NCI-H446 (cell line): ENCODE data around the gene USP8.
A peak's percentile ranks its signal among the peaks of the same experiment; 100 is the strongest.
"Not testable (repeated sequence)": the region's sequence is repeated elsewhere in the genome, so short reads cannot be mapped to it uniquely, and the experiment has no call there.

Source experiments
- DNase-seq, 2 experiments: peaks; one replicate each; lab custom pipeline; 2025; lab: John Stamatoyannopoulos, UW

USP8 gene

GRCh38 chr15:50440932-50441331, 16.7 kb downstream of the USP8 start:
- DNase-seq, result no peak

- no peak for DNase-seq
Observed at GRCh38 chr15:50452927-50453326, 28.7 kb downstream of the USP8 start.

- no peak for DNase-seq
Observed at GRCh38 chr15:50458348-50459112, 34.3 kb downstream of the USP8 start.

- peak in 1 of 2 experiments; percentile 45 for DNase-seq
Observed at GRCh38 chr15:50463423-50464358, 39.5 kb downstream of the USP8 start.

- DNase-seq, result no peak
Observed at GRCh38 chr15:50471072-50471471, 46.9 kb downstream of the USP8 start.

- DNase-seq, result no peak
Observed at GRCh38 chr15:50476143-50476542, 51.9 kb downstream of the USP8 start.

- DNase-seq, result no peak
Observed at GRCh38 chr15:50484781-50485180, 60.6 kb downstream of the USP8 start.

GRCh38 chr15:50485389-50485788, 61.2 kb downstream of the USP8 start:
- DNase-seq, result no peak

- DNase-seq, result no peak
Observed at GRCh38 chr15:50487287-50487686, 63.1 kb downstream of the USP8 start.

GRCh38 chr15:50493625-50494024, 69.4 kb downstream of the USP8 start:
- DNase-seq, result no peak

GRCh38 chr15:50494547-50494946, 70.3 kb downstream of the USP8 start:
- not testable (repeated sequence) for DNase-seq

GRCh38 chr15:50496692-50497091, 72.5 kb downstream of the USP8 start:
- no peak for DNase-seq

GRCh38 chr15:50500352-50500751, 76.1 kb downstream of the USP8 start:
- DNase-seq, result no peak

- no peak for DNase-seq
Observed at GRCh38 chr15:50501815-50502214, 77.6 kb downstream of the USP8 start.

- no peak for DNase-seq
Observed at GRCh38 chr15:50503144-50503543, 78.9 kb downstream of the USP8 start.

- DNase-seq, result not testable (repeated sequence)
Observed at GRCh38 chr15:50505656-50506055, 81.5 kb downstream of the USP8 start.

GRCh38 chr15:50506121-50506520, 81.9 kb downstream of the USP8 start:
- DNase-seq, result no peak

GRCh38 chr15:50513001-50513400, 88.8 kb downstream of the USP8 start:
- DNase-seq, result no peak

GRCh38 chr15:50519740-50520425, 95.7 kb downstream of the USP8 start:
- DNase-seq, result no peak

- no peak for DNase-seq
Observed at GRCh38 chr15:50523851-50524251, 99.6 kb downstream of the USP8 start.

GRCh38 chr15:50531163-50531562, 107.0 kb downstream of the USP8 start:
- no peak for DNase-seq

GRCh38 chr15:50531766-50532165, 107.6 kb downstream of the USP8 start:
- no peak for DNase-seq

- no peak for DNase-seq
Observed at GRCh38 chr15:50542887-50543210, 118.6 kb downstream of the USP8 start.
